ENCODE data around the gene CHGA. TPM values are rescaled to one million over a fixed set of nuclear protein-coding genes. Genes with fewer than 3 reads are reported as not detected.

The CHGA gene
- polyA plus RNA-seq, 2 of the 4 experiments (the other 2 are of a cell fraction) = 0.32 to 0.70 TPM

Other genes starting within 250 kb of the CHGA start
- 106 and 136 TPM in 2 replicates for gene LGMN, start 174.5 kb upstream of the CHGA start, polyA plus RNA-seq (2011; rRNA removed)
- gene LGMN, start 174.5 kb upstream of the CHGA start, polyA plus RNA-seq (2017; fragmentation: RNase III; extraction: RNeasy Plus Mini Kit Qiagen cat#74134 plus additional on column Dnase treatment) = 59.6 to 70.4 TPM (median 66.2 TPM) in 3 replicates
- gene GOLGA5, start 128.8 kb upstream of the CHGA start, polyA plus RNA-seq (2011; rRNA removed) = 49.5 and 53.8 TPM in 2 replicates
- 27.4 to 34.0 TPM (median 31.9 TPM) in 3 replicates for gene GOLGA5, start 128.8 kb upstream of the CHGA start, polyA plus RNA-seq (2017; fragmentation: RNase III; extraction: RNeasy Plus Mini Kit Qiagen cat#74134 plus additional on column Dnase treatment)
- gene ITPK1, start 192.8 kb downstream of the CHGA start, polyA plus RNA-seq (2011; rRNA removed) = 47.0 and 59.1 TPM in 2 replicates
- 42.7 to 46.2 TPM (median 42.9 TPM) in 3 replicates for gene ITPK1, start 192.8 kb downstream of the CHGA start, polyA plus RNA-seq (2017; fragmentation: RNase III; extraction: RNeasy Plus Mini Kit Qiagen cat#74134 plus additional on column Dnase treatment)